ENCODE measurements around the gene FKBP7. TPM values are rescaled to one million over a fixed set of nuclear protein-coding genes. Genes with fewer than 3 reads are reported as not detected.

Gene FKBP7
- total RNA-seq, 1 experiment from 2014 or later: 4.8 TPM

DNA sequence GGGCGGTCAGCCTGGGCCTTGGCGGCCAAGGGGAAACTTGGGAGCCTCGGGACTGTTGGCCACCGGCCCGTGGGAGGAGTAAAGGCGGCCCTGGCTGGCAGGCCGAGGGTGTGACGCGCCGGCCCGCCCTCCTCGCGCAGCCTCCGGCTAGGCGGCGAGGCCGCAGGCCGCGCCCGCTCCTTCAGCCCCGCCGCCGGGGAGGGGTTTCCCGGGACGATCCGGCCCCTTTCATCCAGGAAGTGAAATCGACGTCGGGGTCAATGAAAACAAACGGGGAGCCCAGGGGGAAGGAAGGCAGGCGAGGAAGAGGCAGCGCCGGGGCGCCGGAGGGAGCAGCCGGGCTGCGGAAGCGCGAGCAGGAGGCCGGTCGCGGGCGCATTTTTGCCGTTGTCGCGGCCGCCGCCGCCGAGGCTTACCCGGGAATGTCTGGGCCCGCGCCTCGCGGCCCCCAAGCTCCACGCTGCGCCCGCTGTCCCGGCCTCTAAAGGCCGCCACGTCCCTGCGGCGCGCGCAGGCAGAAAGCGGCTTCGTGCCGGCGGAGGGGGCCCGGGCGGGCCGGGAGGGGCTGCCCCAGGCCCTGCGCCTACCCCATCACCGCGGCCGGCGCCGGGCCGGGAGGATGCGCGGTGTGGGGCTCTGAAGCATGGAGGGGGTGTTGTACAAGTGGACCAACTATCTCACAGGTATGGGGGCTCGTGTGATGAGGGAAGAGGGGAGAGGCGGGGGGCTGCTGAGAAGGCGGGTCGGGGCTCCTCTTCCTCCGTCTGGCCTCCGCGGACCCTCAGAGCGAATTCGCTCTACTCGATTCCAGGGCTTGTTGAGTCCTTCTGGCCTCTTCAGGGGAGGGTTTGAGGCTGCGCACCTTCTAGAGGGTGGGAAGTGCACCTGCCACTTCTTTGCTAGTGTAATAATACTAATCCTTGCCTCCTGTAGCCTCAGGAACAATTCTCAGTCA is 2.1 kb upstream of the FKBP7 start, which contains the start of gene PLEKHA3:
Gene PLEKHA3 (plus strand): TSS at position 231 of the 955 bp plus-strand sequence. CDS start 413 bp downstream, at position 644.
- Histone ChIP-seq H2AFZ (ENCODE audit: low read length) (no peak within 1 kb of the TSS), H4K8ac (replicated peaks; ENCODE audit: insufficient read length, low read depth, low read length) (no peak within 1 kb of the TSS), H3K79me2 (ENCODE audit: insufficient read depth, low read length) (peaks cover 3% of the 10 kb centered on the region; the same call in 1 of the 2 replicates), H3K79me1 (ENCODE audit: insufficient read depth, low read depth, low read length, poor library complexity, severe bottlenecking) (peaks cover 3% of the 10 kb centered on the region), H2AK5ac (ENCODE audit: insufficient read length, low read length) (no peak within 1 kb of the TSS), H3K4me2 (ENCODE audit: insufficient read depth, insufficient read length, low read length) (peak within 1 kb of the TSS; percentile 98), H2BK120ac (ENCODE audit: low read depth, low read length, poor library complexity, severe bottlenecking) (no peak within 1 kb of the TSS), H3K27me3 (ENCODE audit: insufficient read depth, low read length) (no peaks in the 10 kb centered on the region), H3K4me1 (ENCODE audit: insufficient read depth, low read length) (peaks cover 3% of the 10 kb centered on the region; the same call in 1 of the 2 replicates), H2BK15ac (ENCODE audit: low read depth, low read length) (no peak within 1 kb of the TSS), H3T11ph (ENCODE audit: low read length) (no peak within 1 kb of the TSS), H2BK12ac (ENCODE audit: insufficient read length, low read depth, low read length) (no peak within 1 kb of the TSS), H3K9me3 (ENCODE audit: control insufficient read depth, low read depth, low read length) (no peaks in the 10 kb centered on the region), H2BK20ac (ENCODE audit: low read depth, low read length, poor library complexity, severe bottlenecking) (no peak within 1 kb of the TSS), H3K14ac (ENCODE audit: insufficient read depth, low read length) (peak within 1 kb of the TSS; percentile 86), H3K56ac (ENCODE audit: insufficient read length, low read depth, low read length) (no peak within 1 kb of the TSS), H4K20me1 (ENCODE audit: control insufficient read depth, insufficient read depth, insufficient read length) (no peaks in the 10 kb centered on the region), H3K18ac (ENCODE audit: insufficient read length, low read depth, low read length) (no peak within 1 kb of the TSS), H4K5ac (ENCODE audit: insufficient read length, low read depth, low read length) (no peak within 1 kb of the TSS), H3K23ac (ENCODE audit: insufficient read length, low read depth, low read length) (no peak within 1 kb of the TSS), H3K27ac (ENCODE audit: insufficient read length, low read depth, low read length) (no peak within 1 kb of the TSS), H4K91ac (ENCODE audit: insufficient read length, low read depth, low read length) (no peak within 1 kb of the TSS), H2BK5ac (ENCODE audit: insufficient read length, low read length) (no peak within 1 kb of the TSS), H3K23me2 (ENCODE audit: insufficient read length, low read depth, low read length, poor library complexity, severe bottlenecking) (peaks cover 11% of the 10 kb centered on the region), H3K9ac (ENCODE audit: extremely low read depth, insufficient read length, low read length) (peak within 1 kb of the TSS; percentile 78), H3K4ac (ENCODE audit: low read depth, low read length) (no peak within 1 kb of the TSS)
- TF ChIP-seq, protein P1, sequence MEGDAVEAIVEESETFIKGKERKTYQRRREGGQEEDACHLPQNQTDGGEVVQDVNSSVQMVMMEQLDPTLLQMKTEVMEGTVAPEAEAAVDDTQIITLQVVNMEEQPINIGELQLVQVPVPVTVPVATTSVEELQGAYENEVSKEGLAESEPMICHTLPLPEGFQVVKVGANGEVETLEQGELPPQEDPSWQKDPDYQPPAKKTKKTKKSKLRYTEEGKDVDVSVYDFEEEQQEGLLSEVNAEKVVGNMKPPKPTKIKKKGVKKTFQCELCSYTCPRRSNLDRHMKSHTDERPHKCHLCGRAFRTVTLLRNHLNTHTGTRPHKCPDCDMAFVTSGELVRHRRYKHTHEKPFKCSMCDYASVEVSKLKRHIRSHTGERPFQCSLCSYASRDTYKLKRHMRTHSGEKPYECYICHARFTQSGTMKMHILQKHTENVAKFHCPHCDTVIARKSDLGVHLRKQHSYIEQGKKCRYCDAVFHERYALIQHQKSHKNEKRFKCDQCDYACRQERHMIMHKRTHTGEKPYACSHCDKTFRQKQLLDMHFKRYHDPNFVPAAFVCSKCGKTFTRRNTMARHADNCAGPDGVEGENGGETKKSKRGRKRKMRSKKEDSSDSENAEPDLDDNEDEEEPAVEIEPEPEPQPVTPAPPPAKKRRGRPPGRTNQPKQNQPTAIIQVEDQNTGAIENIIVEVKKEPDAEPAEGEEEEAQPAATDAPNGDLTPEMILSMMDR (conservative IDR thresholded peaks at IDR 0.05): no peak
- no CpG with 5 or more reads among the region's 92 CpGs for WGBS (ENCODE audit: extremely low coverage, insufficient read length, low lambda C conversion rate)
- Mint-ChIP-seq H3K4me3 (peak within 1 kb of the TSS; percentile 91 to 97), H3K27me3 (ENCODE audit: low read depth) (no peaks in the 10 kb centered on the region; the same call in 1 of the 2 replicates), H3K9me3 (no peaks in the 10 kb centered on the region; a peak in 1 of 5 replicates), H3K4me1 (peaks cover 20 to 27% of the 10 kb centered on the region in 2 experiments), H3K36me3 (ENCODE audit: insufficient read depth in 1 of 3, low read depth in 3 of 3) (no peaks in the 10 kb centered on the region), H3K27ac (peak within 1 kb of the TSS in 2 of 3 experiments; percentile 96 to 97; a peak in 5 of 7 replicates)
- DNase-seq: peak; percentile 91
